ENCODE results near the gene HINT3.

DNA sequence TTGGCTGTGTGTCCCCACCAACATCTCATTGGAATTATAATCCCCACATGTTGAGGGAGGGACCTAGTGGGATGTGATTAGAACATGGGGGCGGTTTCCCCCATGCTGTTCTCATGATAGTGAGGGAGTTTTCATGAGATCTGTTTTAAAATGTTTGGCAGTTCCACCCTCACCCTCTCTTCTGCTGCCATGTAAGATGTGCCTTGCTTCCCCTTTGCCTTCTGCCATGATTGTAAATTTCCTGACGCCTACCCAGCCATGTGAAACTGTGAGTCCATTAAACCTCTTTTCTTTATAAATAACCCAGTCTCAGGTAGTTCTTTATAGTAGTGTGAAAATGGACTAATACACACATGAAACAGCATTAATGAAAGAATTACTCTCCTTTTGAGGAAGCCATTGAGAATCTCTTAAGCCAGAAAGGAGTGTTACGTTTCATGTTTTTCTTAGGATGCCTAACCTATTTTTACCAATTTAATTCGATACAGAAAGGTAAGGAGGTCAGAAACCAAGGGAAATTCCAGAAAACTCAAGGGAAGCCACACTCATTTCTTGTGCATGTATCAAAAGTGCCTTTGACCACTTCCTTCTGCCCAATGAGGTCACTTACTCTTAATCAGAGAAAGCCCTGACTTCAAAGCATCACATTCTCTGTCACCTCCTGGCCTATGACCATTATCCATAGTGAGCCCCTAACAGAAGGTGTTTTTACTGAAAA, 24.7 kb upstream of the HINT3 start:
- TF ChIP-seq, protein P1, sequence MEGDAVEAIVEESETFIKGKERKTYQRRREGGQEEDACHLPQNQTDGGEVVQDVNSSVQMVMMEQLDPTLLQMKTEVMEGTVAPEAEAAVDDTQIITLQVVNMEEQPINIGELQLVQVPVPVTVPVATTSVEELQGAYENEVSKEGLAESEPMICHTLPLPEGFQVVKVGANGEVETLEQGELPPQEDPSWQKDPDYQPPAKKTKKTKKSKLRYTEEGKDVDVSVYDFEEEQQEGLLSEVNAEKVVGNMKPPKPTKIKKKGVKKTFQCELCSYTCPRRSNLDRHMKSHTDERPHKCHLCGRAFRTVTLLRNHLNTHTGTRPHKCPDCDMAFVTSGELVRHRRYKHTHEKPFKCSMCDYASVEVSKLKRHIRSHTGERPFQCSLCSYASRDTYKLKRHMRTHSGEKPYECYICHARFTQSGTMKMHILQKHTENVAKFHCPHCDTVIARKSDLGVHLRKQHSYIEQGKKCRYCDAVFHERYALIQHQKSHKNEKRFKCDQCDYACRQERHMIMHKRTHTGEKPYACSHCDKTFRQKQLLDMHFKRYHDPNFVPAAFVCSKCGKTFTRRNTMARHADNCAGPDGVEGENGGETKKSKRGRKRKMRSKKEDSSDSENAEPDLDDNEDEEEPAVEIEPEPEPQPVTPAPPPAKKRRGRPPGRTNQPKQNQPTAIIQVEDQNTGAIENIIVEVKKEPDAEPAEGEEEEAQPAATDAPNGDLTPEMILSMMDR (IDR thresholded peaks at IDR 0.05), result no peak
- no peak for TF ChIP-seq POLR2A (IDR thresholded peaks at IDR 0.05)
